IPS-15b (cell line): ENCODE measurements around the gene CGREF1.

Source experiments
- H3K27me3 ChIP-seq: one replicate; pipeline ENCODE4 v1.6.1; 2013; ENCODE audit warnings: low read length; ENCODE audit not compliant: control insufficient read depth, insufficient read depth
- H3K36me3 ChIP-seq: one replicate; pipeline ENCODE4 v1.6.1; 2013; ENCODE audit warnings: low read length; ENCODE audit not compliant: control insufficient read depth, insufficient read depth
- H3K4me1 ChIP-seq: one replicate; pipeline ENCODE4 v1.6.1; 2013; ENCODE audit warnings: mild to moderate bottlenecking, low read length; ENCODE audit not compliant: control insufficient read depth, insufficient read depth
- H3K4me3 ChIP-seq: one replicate; pipeline ENCODE4 v1.5.1; 2013; ENCODE audit warnings: low read depth, low read length
- H3K9ac ChIP-seq: one replicate; pipeline ENCODE4 v1.6.1; 2013; ENCODE audit warnings: low read depth, mild to moderate bottlenecking, low read length
- H3K9me3 ChIP-seq: one replicate; pipeline ENCODE4 v1.6.1; 2013; ENCODE audit warnings: mild to moderate bottlenecking, low read length; ENCODE audit not compliant: control insufficient read depth, insufficient read depth

CGREF1 gene

DNA sequence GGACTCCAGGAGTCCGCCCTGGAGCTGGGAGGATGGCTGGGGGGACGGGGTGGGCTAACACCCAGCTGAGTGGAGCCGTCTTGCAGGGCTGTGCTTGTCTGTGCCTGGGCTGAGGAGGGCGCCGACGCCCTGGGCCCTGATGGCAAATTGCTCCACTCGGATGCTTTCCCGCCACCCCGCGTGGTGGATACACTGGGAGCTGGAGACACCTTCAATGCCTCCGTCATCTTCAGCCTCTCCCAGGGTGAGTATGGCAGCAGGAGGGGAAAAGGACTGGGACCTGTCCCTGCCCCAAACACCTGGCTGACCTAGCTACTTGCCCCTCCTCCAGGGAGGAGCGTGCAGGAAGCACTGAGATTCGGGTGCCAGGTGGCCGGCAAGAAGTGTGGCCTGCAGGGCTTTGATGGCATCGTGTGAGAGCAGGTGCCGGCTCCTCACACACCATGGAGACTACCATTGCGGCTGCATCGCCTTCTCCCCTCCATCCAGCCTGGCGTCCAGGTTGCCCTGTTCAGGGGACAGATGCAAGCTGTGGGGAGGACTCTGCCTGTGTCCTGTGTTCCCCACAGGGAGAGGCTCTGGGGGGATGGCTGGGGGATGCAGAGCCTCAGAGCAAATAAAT lies 19.5 kb downstream of the CGREF1 start:
- no peaks in the 10 kb centered on the region for H3K27me3 ChIP-seq
- H3K9me3 ChIP-seq, result no peaks in the 10 kb centered on the region
- no peak overlapping the region for H3K4me3 ChIP-seq
- H3K36me3 ChIP-seq, result no peaks in the 10 kb centered on the region
- H3K4me1 ChIP-seq, result no peaks in the 10 kb centered on the region
- no peak overlapping the region for H3K9ac ChIP-seq

DNA sequence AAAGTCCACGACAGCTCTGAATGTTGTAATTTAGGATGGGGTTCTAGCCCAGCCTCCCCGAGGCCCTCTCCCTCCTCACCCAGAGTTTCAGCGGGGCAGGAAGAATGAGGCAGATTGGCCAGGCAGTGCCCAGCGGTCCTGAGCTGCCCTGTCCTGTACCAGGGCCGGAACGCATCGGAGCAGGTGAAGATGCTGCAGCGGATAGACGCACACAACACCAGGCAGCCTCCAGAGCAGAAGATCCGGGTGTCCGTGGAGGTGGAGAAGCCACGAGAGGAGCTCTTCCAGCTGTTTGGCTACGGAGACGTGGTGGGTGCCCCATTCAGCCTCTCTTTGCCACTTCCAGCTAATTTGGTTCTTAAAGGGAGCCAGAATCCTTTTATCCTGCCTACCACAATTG lies 21.6 kb downstream of the CGREF1 start:
- H3K27me3 ChIP-seq, result no peaks in the 10 kb centered on the region

DNA sequence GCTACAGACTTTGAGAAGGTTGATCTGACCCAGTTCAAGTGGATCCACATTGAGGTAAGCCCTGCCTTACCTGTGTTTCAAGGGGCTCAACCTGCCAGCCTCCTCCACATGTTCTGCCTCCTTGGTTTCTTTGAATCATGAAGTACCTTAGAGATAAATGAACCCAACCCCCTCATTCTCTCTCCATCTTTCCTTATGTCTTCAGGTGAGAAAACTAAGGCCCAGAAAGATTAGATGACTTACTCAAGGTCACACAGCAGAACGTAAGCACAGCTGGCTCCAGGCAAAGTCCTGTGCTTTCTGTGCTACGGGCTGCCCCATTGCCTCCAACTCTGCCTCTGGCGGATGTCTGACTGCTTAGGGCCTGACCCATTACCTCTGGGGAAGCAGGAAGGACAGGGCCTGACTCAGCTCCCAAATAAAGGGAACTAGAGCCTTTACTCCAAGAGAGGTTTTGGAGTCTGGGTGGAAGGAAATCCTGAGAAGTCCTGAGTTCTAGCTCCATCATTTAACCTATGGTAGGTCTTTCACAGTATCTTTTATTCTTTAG lies 22.1 kb downstream of the CGREF1 start:
- H3K4me3 ChIP-seq, result no peak overlapping the region
- no peaks in the 10 kb centered on the region for H3K9me3 ChIP-seq
- no peaks in the 10 kb centered on the region for H3K4me1 ChIP-seq

More for the DNA sequence above, 21.6 kb downstream of the CGREF1 start:
- Histone ChIP-seq H3K4me1 (no peaks in the 10 kb centered on the region), H3K4me3 (no peak overlapping the region), H3K9ac (peak overlapping the region; percentile 26), H3K9me3 (no peaks in the 10 kb centered on the region), H3K36me3 (no peaks in the 10 kb centered on the region)

DNA sequence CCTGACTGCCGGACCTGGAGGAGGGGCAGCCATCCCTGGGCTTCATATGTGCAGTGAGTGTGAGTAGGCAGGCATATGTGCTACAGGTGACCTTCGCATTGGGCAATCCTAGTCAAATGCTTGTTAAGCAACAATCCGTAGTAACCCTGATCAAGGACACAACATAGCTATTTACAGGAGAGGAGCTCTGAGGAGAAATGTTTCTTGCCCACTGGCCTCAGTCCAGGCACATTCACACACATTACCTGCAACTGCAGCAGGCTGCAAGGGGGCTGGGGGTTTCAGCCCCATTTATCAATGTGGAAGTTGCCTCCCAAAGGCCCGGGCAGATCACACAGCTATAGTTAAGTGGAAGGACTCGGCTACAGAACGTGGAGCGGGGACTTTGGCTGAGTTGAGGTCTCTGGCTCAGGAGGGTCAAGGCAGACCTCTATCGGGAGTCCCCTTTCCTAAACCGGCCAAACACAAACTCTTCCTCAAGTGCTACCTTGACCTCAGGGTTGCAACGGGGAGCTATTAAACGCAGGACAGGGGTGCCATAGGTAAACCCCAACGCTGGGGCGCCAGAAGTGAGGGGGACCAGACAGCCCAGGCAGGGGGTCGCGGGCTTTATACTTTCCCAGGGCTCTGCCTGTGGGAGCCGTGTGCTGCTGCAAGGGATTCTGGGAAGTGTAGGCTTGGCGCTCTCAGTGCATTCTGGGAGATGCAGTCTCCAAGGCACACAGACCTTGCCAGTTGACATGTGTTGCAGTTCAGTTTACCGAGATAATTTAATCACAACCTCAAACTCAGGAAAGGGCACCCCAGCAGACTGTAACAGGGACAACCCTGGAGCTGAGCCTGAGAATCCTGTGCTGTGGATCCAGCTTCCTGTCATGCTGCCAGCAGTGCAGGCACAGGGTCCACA lies 22.9 kb downstream of the CGREF1 start:
- Histone ChIP-seq H3K9me3 (no peaks in the 10 kb centered on the region), H3K36me3 (no peaks in the 10 kb centered on the region), H3K27me3 (no peaks in the 10 kb centered on the region), H3K9ac (peak overlapping the region; percentile 9), H3K4me3 (peak overlapping the region; percentile 22), H3K4me1 (no peaks in the 10 kb centered on the region)

More for the DNA sequence above, 22.1 kb downstream of the CGREF1 start:
- no peaks in the 10 kb centered on the region for H3K36me3 ChIP-seq
- no peaks in the 10 kb centered on the region for H3K27me3 ChIP-seq
- peak overlapping the region; percentile 18 for H3K9ac ChIP-seq

DNA sequence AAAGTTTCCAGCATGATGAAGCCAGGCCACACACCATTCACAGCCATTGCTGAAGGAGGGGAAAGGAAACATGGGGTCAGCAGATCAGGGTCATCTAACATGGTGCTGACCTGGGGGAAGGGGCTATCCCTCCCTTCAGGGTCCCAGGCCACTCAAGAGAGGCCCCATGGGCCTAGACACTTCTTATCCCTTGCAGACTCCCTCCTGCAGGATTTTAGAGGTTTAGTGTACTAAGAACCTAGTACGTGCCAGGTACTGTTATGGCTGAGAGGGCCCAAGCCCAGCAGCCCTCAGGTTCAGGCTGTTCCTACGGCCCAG lies 23.5 kb downstream of the CGREF1 start:
- Histone ChIP-seq H3K36me3 (no peaks in the 10 kb centered on the region), H3K9ac (no peak overlapping the region), H3K4me3 (no peak overlapping the region), H3K27me3 (no peaks in the 10 kb centered on the region), H3K4me1 (no peaks in the 10 kb centered on the region), H3K9me3 (no peaks in the 10 kb centered on the region)

DNA sequence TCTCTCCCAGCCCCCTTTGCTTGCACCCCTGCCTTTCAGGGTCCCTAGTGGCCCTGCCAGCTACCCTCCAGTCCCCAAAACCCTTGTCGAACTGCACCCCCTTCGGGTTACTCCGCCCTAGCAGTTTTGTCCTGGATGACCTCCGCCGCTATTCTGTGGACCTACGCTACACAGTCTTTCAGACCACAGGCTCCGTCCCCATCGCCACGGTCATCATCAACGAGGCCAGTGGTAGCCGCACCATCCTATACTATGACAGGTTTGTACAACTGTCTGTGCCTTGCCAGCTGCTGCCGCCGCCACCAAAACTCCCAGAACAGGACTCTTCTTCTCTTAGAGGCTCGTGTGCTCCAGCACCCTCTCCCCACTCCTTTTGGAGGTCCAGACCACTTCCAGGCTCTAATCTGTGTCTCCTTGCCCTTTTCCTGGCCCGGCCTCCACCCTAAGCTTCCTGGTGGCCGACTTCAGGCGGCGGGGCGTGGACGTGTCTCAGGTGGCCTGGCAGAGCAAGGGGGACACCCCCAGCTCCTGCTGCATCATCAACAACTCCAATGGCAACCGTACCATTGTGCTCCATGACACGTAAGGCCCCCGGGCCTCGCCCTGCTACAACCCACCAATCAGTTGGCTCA lies 24.5 kb downstream of the CGREF1 start:
- no peaks in the 10 kb centered on the region for H3K36me3 ChIP-seq
- no peaks in the 10 kb centered on the region for H3K9me3 ChIP-seq
- peak overlapping the region; percentile 12 for H3K9ac ChIP-seq
- no peaks in the 10 kb centered on the region for H3K4me1 ChIP-seq
- H3K4me3 ChIP-seq, result no peak overlapping the region
- no peaks in the 10 kb centered on the region for H3K27me3 ChIP-seq

DNA sequence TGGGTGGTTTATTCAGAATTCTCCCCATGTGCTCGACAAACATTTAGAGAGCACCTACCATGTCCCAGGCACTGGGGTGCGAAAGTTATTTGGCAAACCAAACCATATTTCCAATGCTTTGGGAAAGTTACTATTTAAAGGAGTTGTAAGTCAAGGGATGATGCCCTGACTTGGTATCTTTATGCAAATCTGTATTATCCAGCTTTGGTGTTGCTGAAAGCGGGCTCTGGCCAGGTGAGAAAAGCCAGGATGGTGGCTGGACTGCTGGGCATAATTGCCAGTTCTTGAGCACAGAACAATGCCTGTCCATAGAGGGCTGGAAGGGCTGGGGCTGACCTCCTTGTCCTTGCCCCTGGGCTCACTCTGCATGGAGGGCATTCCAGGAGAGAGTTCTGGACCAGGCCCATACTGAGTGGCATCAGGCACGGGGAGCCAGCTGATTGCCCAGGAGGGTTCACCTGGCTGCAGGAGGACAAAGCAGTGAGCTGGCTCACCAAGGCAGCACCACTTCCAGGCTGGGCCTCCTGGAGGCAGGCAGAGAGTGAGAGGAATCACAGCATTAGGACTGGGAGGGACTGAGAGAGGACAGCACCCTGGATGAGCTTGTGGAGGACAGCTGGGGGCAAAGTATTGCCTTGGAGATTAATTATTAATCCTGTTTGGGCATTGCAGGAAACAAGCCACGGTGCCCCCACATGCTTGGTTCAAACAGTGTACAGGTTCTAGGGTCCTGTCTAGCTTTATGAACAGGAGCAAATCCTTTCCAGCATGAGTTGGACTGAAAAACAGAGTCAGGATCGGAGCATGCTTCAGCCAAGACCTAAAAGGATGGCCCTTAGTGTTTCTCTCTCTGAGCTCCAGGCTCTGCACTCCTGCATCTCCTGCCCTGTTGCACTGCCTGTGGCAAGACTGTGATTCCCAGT lies 25.2 kb downstream of the CGREF1 start:
- no peaks in the 10 kb centered on the region for H3K36me3 ChIP-seq
- no peak overlapping the region for H3K4me3 ChIP-seq
- H3K27me3 ChIP-seq, result no peaks in the 10 kb centered on the region
- no peaks in the 10 kb centered on the region for H3K9me3 ChIP-seq
- H3K9ac ChIP-seq, result peak overlapping the region; percentile 12
- no peaks in the 10 kb centered on the region for H3K4me1 ChIP-seq

DNA sequence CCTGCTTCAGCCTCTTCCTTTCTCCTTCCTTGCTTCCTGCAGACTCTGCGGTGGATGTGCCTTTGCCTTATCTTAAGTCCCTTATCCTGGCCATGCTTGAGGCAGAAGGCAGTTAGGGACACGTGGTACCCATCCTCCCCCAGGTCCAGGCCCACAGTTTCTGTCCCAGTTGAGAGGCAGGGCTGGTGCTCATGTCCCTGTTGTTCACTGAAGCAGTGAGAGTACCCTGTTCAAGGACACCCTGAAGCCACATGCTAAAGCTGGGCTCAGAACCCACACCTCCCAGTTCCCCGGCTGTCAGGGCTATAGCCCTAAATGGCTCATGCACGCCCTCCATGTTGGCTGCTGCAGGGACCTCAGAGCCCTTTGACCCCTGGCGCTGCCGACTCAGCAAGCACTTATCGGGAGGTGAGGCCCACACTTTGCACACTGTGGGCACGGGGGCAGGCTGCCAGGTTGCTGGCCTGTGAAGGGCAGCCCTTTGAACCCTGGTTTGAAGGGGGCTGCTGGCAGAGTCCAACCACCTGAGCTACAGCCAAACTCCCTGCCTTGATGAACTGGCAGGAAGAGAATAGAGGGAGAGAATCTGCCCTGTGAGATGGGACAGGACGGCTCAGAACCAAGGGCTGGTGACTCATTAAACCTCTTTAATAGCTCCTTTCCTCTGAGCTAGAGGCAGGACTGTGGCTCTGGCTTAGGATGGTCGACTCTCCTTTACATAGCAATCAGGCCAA lies 26.1 kb downstream of the CGREF1 start:
- no peaks in the 10 kb centered on the region for H3K4me1 ChIP-seq
- H3K4me3 ChIP-seq, result no peak overlapping the region
- H3K9me3 ChIP-seq, result no peaks in the 10 kb centered on the region
- H3K27me3 ChIP-seq, result peaks cover 3% of the 10 kb centered on the region
- no peaks in the 10 kb centered on the region for H3K36me3 ChIP-seq
- no peak overlapping the region for H3K9ac ChIP-seq

DNA sequence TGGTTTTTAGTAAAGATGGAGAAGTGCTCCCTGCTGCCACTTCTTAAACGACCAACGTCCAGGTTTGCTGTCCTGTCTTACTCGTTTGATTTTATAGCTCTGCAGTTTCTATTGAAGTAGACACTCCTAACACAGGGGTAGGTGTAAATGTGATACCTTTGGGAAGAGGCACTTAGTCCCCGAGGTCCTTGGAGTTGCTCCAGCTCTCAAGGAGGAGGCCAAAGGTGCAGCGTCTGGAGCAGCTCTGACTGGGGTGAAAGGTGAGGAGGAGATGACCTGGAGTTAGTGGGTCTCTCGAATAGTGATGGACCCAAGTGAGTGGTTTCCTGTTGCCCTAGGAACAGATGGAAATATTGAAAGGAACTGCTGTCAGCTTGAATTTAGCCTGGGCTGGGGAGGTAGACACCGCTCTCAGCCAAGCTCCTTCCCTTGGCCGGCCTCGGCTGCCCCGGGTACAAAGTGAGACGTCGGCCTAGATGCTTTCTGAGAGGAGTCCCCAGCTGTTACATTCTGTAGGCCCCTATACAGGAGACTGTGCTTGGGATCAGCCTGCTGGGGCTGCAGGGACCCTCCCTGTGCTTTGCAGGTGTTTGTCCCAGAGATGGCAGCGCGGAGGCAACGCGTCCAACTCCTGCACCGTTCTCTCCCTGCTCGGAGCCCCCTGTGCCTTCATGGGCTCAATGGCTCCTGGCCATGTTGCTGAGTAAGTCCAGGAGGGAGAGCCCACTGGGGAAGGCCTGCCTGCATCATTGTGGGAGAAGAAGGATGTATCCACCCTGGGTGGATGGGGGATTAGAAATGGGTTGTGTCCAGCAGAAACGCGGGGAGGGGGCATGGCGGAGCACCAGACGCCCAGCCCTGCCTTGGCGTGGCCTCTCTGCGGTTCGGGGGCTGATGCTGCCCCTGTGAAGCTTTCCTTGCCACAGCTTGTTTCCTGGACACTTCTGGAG lies 26.9 kb downstream of the CGREF1 start:
- Histone ChIP-seq H3K9ac (no peak overlapping the region), H3K27me3 (peaks cover 9% of the 10 kb centered on the region), H3K4me1 (peaks cover 3% of the 10 kb centered on the region), H3K4me3 (no peak overlapping the region), H3K9me3 (no peaks in the 10 kb centered on the region), H3K36me3 (no peaks in the 10 kb centered on the region)
